HCEC 1CT (cell line): ENCODE measurements around the gene DNASE1L3.

Source experiments
- DNase-seq: peaks from one replicate; pipeline ENCODE4 v3.0.0-alpha.2; 2017

The DNASE1L3 gene

GRCh38 chr3:58200121-58200709 is 10.6 kb downstream of the DNASE1L3 start:
- no peak for DNase-seq

GRCh38 chr3:58198804-58199203 is 12.0 kb downstream of the DNASE1L3 start:
- no peak for DNase-seq

- no peak for DNase-seq
These were observed 12.4 kb downstream of the DNASE1L3 start for GRCh38 chr3:58198362-58198761.

GRCh38 chr3:58197588-58197987 is 13.2 kb downstream of the DNASE1L3 start:
- no peak for DNase-seq

- no peak for DNase-seq
These were observed 16.9 kb downstream of the DNASE1L3 start for GRCh38 chr3:58193682-58194407.

GRCh38 chr3:58192069-58192468 is 18.7 kb downstream of the DNASE1L3 start:
- DNase-seq, result no peak

GRCh38 chr3:58191361-58191991 is 19.3 kb downstream of the DNASE1L3 start:
- DNase-seq, result no peak

GRCh38 chr3:58190882-58191281 is 19.9 kb downstream of the DNASE1L3 start:
- DNase-seq, result no peak

GRCh38 chr3:58190291-58190690 is 20.5 kb downstream of the DNASE1L3 start:
- DNase-seq, result no peak

GRCh38 chr3:58189691-58190090 is 21.1 kb downstream of the DNASE1L3 start:
- DNase-seq, result no peak

GRCh38 chr3:58188921-58189451 is 21.8 kb downstream of the DNASE1L3 start:
- DNase-seq, result no peak

GRCh38 chr3:58188173-58188564 is 22.6 kb downstream of the DNASE1L3 start:
- DNase-seq, result no peak

- no peak for DNase-seq
These were observed 25.8 kb downstream of the DNASE1L3 start for GRCh38 chr3:58184982-58185360.

GRCh38 chr3:58184309-58184981 is 26.3 kb downstream of the DNASE1L3 start:
- DNase-seq, result no peak

GRCh38 chr3:58183891-58184290 is 26.9 kb downstream of the DNASE1L3 start:
- DNase-seq, result no peak

- DNase-seq, result no peak
These were observed 27.6 kb downstream of the DNASE1L3 start for GRCh38 chr3:58183221-58183620.

GRCh38 chr3:58180940-58181587 is 29.7 kb downstream of the DNASE1L3 start:
- no peak for DNase-seq

- DNase-seq, result no peak
These were observed 30.5 kb downstream of the DNASE1L3 start for GRCh38 chr3:58180099-58180880.

GRCh38 chr3:58179235-58180098 is 31.3 kb downstream of the DNASE1L3 start:
- no peak for DNase-seq

GRCh38 chr3:58178528-58179234 is 32.1 kb downstream of the DNASE1L3 start:
- no peak for DNase-seq
